Measurements from ENCODE around the gene ADCY9.
"Not testable (repeated sequence)": the region's sequence is repeated elsewhere in the genome, so short reads cannot be mapped to it uniquely, and the experiment has no call there.

ADCY9 gene

GRCh38 chr16:4038448-4038847 lies 77.8 kb downstream of the ADCY9 start:
- Histone ChIP-seq H3K4me3 (ENCODE audit: low read depth, low read length) (no peak overlapping the region), H3K27ac (no peak overlapping the region), H3K36me3 (replicated peaks) (no peaks in the 10 kb centered on the region), H3K27me3 (replicated peaks) (no peaks in the 10 kb centered on the region)
- in situ Hi-C loops (cut with HindIII; ENCODE audit: low pct_ligation_motif_present, low sequenced_read_pairs), result no loop called here
- DNase-seq, result no peak
- TF ChIP-seq, protein P1, sequence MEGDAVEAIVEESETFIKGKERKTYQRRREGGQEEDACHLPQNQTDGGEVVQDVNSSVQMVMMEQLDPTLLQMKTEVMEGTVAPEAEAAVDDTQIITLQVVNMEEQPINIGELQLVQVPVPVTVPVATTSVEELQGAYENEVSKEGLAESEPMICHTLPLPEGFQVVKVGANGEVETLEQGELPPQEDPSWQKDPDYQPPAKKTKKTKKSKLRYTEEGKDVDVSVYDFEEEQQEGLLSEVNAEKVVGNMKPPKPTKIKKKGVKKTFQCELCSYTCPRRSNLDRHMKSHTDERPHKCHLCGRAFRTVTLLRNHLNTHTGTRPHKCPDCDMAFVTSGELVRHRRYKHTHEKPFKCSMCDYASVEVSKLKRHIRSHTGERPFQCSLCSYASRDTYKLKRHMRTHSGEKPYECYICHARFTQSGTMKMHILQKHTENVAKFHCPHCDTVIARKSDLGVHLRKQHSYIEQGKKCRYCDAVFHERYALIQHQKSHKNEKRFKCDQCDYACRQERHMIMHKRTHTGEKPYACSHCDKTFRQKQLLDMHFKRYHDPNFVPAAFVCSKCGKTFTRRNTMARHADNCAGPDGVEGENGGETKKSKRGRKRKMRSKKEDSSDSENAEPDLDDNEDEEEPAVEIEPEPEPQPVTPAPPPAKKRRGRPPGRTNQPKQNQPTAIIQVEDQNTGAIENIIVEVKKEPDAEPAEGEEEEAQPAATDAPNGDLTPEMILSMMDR (IDR thresholded peaks at IDR 0.05; ENCODE audit: low read depth, low read length, missing control alignments), result no peak

DNA sequence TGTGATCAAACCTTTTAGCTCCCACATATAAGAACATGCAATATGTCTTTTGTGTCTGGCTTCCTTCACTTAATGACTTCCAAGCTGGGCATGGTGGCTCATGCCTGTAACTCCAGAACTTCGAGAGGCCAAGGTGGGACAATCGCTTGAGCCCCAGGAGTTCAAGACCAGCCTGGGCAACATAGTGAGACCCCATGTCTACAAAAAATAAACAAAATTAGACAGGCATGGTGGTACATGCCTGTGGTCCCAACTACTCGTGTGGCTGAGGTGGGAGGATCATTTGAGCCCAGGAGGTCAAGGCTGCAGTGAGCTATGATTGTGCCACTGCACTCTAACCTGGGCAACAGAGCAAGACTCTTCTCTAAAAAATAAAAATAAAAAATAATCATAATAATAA lies 79.3 kb downstream of the ADCY9 start:
- H3K27me3 ChIP-seq (replicated peaks); H3K27ac ChIP-seq; H3K4me3 ChIP-seq (ENCODE audit: low read depth, low read length); in situ Hi-C loops (cut with HindIII; ENCODE audit: low pct_ligation_motif_present, low sequenced_read_pairs); H3K36me3 ChIP-seq (replicated peaks); DNase-seq: not testable (repeated sequence)

- TF ChIP-seq, protein P1 (IDR thresholded peaks at IDR 0.05; ENCODE audit: low read depth, low read length, missing control alignments), result no peak
- no peak for DNase-seq
- H3K36me3 ChIP-seq (replicated peaks), result no peaks in the 10 kb centered on the region
- H3K27me3 ChIP-seq (replicated peaks), result no peaks in the 10 kb centered on the region
- no peak overlapping the region for H3K27ac ChIP-seq
- H3K4me3 ChIP-seq (ENCODE audit: low read depth, low read length), result no peak overlapping the region
- in situ Hi-C loops (cut with HindIII; ENCODE audit: low pct_ligation_motif_present, low sequenced_read_pairs), result no loop called here
Measured at GRCh38 chr16:4034963-4035362, 81.3 kb downstream of the ADCY9 start.

DNA sequence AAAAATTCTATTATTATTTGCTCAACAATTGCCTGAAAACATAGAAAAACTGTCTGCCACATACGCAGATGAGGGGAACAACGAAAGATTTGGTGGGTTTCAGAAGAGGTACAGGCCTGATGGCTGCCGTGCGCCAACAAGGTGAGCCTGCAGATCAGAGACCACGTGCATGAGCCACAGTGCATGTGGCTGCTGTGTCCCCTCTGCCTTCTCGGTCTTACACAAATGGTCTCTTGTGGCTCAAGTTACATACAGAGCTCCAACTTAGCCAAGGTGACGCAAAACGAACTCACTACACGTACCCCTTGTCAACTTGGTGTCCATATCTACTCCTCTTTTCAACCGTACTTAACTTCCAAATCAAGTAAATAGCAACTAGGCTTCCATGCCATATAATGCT lies 82.3 kb downstream of the ADCY9 start:
- H3K36me3 ChIP-seq (replicated peaks), result no peaks in the 10 kb centered on the region
- no peak for DNase-seq
- TF ChIP-seq, protein P1 (IDR thresholded peaks at IDR 0.05; ENCODE audit: low read depth, low read length, missing control alignments), result no peak
- in situ Hi-C loops (cut with HindIII; ENCODE audit: low pct_ligation_motif_present, low sequenced_read_pairs), result no loop called here
- H3K27me3 ChIP-seq (replicated peaks), result no peaks in the 10 kb centered on the region
- no peak overlapping the region for H3K27ac ChIP-seq
- H3K4me3 ChIP-seq (ENCODE audit: low read depth, low read length), result no peak overlapping the region

DNA sequence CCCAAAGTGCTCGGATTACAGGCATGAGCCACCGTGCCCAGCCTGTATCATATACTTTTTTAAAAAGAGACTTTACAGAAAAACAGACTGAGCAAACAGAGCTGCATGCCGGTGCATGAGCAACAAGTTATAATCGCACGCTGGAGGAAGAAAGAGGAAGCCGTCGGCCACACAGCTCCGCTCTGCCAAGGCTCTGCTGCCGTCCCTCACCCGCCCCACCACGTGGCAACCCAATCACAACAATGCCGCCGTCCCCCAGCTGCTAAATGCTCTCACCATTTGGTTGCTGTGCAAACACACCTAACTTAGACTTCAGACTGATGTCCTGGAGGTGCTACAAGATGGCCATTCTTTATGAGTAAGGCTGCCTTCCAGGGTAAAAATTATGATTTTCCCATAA lies 83.5 kb downstream of the ADCY9 start:
- Histone ChIP-seq H3K4me3 (ENCODE audit: low read depth, low read length) (no peak overlapping the region), H3K27ac (no peak overlapping the region), H3K36me3 (replicated peaks) (no peaks in the 10 kb centered on the region), H3K27me3 (replicated peaks) (no peaks in the 10 kb centered on the region)
- in situ Hi-C loops (cut with HindIII; ENCODE audit: low pct_ligation_motif_present, low sequenced_read_pairs), result no loop called here
- TF ChIP-seq, protein P1 (IDR thresholded peaks at IDR 0.05; ENCODE audit: low read depth, low read length, missing control alignments), result no peak
- DNase-seq, result no peak

DNA sequence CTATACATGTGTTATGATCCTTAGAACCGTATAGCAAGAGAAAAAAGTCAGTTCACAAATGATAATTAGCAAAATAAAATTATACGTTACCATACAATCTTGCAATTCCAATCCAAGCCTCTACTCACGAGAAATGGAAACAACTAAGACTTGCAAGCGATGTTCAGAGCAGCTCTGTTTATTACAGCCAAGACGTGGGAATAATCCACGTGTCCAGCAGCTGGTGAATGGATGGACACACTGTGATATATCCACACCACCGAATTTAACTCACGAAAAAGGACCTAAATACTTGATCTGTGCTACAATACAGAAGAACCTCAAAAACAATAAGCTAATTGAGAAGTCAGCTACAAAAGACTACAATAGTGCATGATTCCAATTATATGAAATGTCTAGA lies 88.1 kb downstream of the ADCY9 start:
- Histone ChIP-seq H3K27ac (no peak overlapping the region), H3K27me3 (replicated peaks) (no peaks in the 10 kb centered on the region), H3K4me3 (ENCODE audit: low read depth, low read length) (no peak overlapping the region), H3K36me3 (replicated peaks) (no peaks in the 10 kb centered on the region)
- in situ Hi-C loops (cut with HindIII; ENCODE audit: low pct_ligation_motif_present, low sequenced_read_pairs), result no loop called here
- TF ChIP-seq, protein P1 (IDR thresholded peaks at IDR 0.05; ENCODE audit: low read depth, low read length, missing control alignments), result no peak
- DNase-seq, result no peak

Measured in brain microvascular endothelial cell (primary cell).